GM23338 (cell line): ENCODE measurements around the gene CRYBG2.

Experiments used
- CREB1 ChIP-seq: fragments of 250-450 bp; sonication (Bioruptor Pico); IDR thresholded peaks from 2 replicates; pipeline ENCODE4 v1.5.0; 2020; ENCODE audit warnings: low read depth, mild to moderate bottlenecking, moderate library complexity
- ETS1 ChIP-seq: IDR thresholded peaks from 2 replicates; pipeline ENCODE4 v1.6.1; 2016; ENCODE audit warnings: antibody characterized with exemption
- EZH2 ChIP-seq: fragments of 200-600 bp; sonication (generic); IDR thresholded peaks from one replicate; pipeline ENCODE4 v1.8.0; 2017; ENCODE audit warnings: antibody characterized with exemption, mild to moderate bottlenecking, low read depth; ENCODE audit not compliant: unreplicated experiment
- EZH2phosphoT487 ChIP-seq: fragments of 200-600 bp; sonication (generic); IDR thresholded peaks from one replicate; pipeline ENCODE4 v1.8.1; 2018; ENCODE audit warnings: antibody characterized with exemption; ENCODE audit not compliant: unreplicated experiment
- JUNB ChIP-seq: IDR thresholded peaks from one replicate; pipeline ENCODE4 v1.6.1; 2016; ENCODE audit warnings: antibody characterized with exemption; ENCODE audit not compliant: unreplicated experiment
- POLR2AphosphoS5 ChIP-seq: IDR thresholded peaks from 2 replicates; pipeline ENCODE4 v1.6.1; 2016; ENCODE audit warnings: antibody characterized with exemption, low read depth
- STAT1 ChIP-seq: IDR thresholded peaks from one replicate; pipeline ENCODE4 v1.6.1; 2016; ENCODE audit warnings: antibody characterized with exemption; ENCODE audit not compliant: unreplicated experiment
- ZNF114 ChIP-seq: fragments of 250-450 bp; sonication (Bioruptor Pico); IDR thresholded peaks from 2 replicates; pipeline ENCODE4 v1.5.0; 2020; ENCODE audit warnings: mild to moderate bottlenecking, moderate library complexity
- TF ChIP-seq, protein P1 (sequence below): IDR thresholded peaks from one replicate; pipeline ENCODE4 v1.6.1; 2018; ENCODE audit warnings: antibody characterized with exemption; ENCODE audit not compliant: unreplicated experiment
- TF ChIP-seq, protein P2 (sequence below), 2 experiments: fragments of 200-600 bp in 1 of 2; sonication (generic) in 1 of 2; conservative IDR thresholded peaks; 2 replicates each; pipeline versions ENCODE4 v1.5.1 to v1.6.1; 2016 to 2017; ENCODE audit warnings: antibody characterized with exemption in 2 of 2, low read depth in 2 of 2, mild to moderate bottlenecking in 2 of 2, moderate library complexity in 1 of 2

GRCh38 chr1:26375081-26375480 lies 21.2 kb upstream of the CRYBG2 start:
- TF ChIP-seq CREB1 (CRISPR knock-in tag), result no peak
- no peak for TF ChIP-seq EZH2phosphoT487
- no peak for TF ChIP-seq POLR2AphosphoS5
- TF ChIP-seq, protein P1, sequence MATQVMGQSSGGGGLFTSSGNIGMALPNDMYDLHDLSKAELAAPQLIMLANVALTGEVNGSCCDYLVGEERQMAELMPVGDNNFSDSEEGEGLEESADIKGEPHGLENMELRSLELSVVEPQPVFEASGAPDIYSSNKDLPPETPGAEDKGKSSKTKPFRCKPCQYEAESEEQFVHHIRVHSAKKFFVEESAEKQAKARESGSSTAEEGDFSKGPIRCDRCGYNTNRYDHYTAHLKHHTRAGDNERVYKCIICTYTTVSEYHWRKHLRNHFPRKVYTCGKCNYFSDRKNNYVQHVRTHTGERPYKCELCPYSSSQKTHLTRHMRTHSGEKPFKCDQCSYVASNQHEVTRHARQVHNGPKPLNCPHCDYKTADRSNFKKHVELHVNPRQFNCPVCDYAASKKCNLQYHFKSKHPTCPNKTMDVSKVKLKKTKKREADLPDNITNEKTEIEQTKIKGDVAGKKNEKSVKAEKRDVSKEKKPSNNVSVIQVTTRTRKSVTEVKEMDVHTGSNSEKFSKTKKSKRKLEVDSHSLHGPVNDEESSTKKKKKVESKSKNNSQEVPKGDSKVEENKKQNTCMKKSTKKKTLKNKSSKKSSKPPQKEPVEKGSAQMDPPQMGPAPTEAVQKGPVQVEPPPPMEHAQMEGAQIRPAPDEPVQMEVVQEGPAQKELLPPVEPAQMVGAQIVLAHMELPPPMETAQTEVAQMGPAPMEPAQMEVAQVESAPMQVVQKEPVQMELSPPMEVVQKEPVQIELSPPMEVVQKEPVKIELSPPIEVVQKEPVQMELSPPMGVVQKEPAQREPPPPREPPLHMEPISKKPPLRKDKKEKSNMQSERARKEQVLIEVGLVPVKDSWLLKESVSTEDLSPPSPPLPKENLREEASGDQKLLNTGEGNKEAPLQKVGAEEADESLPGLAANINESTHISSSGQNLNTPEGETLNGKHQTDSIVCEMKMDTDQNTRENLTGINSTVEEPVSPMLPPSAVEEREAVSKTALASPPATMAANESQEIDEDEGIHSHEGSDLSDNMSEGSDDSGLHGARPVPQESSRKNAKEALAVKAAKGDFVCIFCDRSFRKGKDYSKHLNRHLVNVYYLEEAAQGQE, result no peak
- TF ChIP-seq, protein P2, sequence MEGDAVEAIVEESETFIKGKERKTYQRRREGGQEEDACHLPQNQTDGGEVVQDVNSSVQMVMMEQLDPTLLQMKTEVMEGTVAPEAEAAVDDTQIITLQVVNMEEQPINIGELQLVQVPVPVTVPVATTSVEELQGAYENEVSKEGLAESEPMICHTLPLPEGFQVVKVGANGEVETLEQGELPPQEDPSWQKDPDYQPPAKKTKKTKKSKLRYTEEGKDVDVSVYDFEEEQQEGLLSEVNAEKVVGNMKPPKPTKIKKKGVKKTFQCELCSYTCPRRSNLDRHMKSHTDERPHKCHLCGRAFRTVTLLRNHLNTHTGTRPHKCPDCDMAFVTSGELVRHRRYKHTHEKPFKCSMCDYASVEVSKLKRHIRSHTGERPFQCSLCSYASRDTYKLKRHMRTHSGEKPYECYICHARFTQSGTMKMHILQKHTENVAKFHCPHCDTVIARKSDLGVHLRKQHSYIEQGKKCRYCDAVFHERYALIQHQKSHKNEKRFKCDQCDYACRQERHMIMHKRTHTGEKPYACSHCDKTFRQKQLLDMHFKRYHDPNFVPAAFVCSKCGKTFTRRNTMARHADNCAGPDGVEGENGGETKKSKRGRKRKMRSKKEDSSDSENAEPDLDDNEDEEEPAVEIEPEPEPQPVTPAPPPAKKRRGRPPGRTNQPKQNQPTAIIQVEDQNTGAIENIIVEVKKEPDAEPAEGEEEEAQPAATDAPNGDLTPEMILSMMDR (conservative IDR thresholded peaks at IDR 0.05; ENCODE audit: low read depth in 2 of 2), result no peak
- no peak for TF ChIP-seq JUNB
- TF ChIP-seq EZH2, result no peak
- no peak for TF ChIP-seq STAT1
- TF ChIP-seq ZNF114 (CRISPR knock-in tag), result no peak
- TF ChIP-seq ETS1, result no peak
